Stimulated activated CD8-positive, alpha-beta memory T cell treated with anti-CD3 and anti-CD28 coated beads, Interleukin-4, amount 100 ng/mL, for 4 hours (primary cell): ENCODE data around the gene PPP4R3A.
"Not testable (repeated sequence)": the region's sequence is repeated elsewhere in the genome, so short reads cannot be mapped to it uniquely, and the experiment has no call there.

ENCODE experiments used
- DNase-seq, 2 donors: peaks; one replicate each; pipeline ENCODE4 v3.0.0-alpha.2; 2020; ENCODE audit warnings: low read depth in 2 of 2, low spot score in 1 of 2

Gene PPP4R3A

GRCh38 chr14:91506226-91506625 is 3.9 kb downstream of the PPP4R3A start:
- no peak for DNase-seq

DNA sequence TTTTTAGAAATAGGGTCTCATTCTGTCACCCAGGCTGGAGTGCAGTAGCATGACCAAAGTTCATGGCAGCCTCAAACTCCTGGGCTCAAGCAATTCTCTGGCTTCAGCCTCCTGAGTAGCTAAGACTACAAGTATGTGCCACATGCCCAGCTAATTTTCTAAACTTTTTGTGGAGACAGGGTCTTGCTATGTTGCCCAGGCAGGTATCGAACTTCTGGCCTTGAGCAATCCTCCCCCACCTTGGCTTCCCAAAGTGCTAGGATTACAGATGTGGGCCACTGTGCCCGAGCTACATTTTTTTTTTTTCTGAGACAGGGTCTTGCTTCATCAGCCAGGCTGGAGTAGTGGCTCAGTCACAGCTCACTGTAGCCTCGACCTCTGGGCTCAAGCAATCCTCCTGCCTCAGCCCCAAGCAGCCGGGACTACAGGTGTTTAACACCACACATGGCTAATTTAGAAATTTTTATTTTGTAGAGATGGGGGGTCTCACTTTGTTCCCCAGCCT is 7.1 kb downstream of the PPP4R3A start:
- no peak for DNase-seq

DNA sequence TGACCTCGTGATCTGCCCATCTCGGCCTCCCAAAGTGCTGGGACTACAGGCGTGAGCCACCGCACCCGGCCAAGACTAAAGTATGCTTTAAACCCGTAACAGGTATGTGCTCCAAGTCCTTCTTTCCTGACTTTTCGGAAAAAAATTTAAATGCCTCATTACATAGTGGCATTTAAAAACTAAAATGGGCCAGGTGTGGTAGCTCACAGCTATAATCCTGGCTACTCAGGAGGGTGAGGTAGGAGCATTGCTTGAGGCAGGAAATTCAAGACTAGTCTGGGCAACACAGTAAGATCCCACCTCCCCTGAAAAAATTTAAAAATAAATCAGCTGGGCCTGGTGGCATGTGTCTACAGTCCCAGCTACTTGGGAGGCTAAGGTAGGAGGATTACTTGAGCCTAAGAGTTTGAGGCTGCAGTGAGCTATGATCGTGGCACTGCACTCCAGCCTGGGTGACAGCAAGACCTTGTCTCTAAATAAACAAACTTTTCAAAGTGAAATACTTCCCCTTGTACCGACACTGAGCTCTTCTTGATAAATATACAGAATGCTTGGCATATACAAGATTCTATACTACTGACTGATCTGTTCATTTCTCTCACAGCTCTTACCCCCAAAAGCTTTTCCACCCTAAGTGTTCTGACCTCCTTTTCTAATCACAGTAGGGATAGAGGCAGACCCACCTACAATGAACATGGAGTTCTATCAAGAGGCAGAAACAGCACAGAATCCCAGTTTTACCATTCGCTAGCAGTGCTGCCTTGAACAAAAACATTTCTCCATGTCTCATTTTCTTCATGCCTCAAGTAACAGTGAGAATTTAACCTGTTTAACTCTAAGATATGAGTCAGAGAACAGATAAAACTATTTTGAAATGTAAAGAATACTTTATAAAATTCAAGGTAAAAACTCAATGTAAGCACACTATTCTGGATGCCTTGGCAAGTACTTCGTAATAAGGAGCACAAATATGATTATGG is 7.9 kb downstream of the PPP4R3A start:
- no peak for DNase-seq

DNA sequence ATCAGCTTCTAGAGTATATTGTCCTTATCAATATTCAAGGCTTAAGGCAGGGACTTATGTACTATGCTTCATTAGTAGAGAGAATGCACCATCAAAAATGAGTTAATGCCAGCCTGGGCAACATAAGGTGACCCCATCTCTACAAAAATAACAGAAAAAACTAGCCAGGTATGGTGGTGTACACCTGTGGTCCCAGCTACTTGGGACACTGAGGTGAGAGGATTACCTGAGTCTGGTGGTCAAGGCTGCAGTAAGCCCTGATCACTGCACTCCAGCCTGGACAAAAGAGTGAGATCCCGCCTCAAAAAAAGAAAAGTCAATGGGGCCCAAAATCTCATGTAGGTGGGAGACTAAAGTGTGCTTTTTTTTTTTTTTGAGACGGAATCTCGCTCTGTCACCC is 8.8 kb downstream of the PPP4R3A start:
- no peak for DNase-seq

GRCh38 chr14:91496790-91497189 is 13.3 kb downstream of the PPP4R3A start:
- no peak for DNase-seq

DNA sequence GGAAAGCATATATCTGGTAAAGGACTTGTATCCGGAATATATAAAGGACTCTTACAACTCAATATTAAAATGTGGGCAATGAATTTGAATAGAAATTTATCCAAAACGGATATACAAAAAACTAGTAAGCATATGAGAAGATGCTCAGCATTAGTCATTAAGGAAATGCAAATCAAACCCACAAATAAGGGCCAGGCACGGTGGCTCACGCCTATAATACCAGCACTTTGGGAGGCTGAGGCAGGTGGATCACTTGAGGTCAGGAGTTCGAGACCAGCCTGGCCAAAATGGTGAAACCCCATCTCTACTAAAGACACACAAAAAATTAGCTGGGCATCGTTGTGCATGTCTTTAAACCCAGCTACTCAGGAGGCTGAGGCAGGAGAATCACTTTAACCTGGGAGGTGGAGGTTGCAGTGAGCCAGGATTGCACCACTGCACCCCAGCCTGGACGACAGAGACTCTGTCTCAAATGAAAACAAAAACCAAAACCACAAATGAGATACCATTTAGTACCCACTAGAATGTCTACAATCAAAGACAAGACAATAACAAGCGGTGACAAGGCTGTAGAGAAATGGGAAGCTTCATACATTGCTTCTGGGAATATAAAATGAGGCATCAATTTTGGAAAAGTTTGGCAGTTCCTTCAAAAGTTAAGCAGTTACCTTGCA is 15.6 kb downstream of the PPP4R3A start:
- not testable (repeated sequence) for DNase-seq

- no peak for DNase-seq
Observed at GRCh38 chr14:91493169-91493568, 16.9 kb downstream of the PPP4R3A start.

DNA sequence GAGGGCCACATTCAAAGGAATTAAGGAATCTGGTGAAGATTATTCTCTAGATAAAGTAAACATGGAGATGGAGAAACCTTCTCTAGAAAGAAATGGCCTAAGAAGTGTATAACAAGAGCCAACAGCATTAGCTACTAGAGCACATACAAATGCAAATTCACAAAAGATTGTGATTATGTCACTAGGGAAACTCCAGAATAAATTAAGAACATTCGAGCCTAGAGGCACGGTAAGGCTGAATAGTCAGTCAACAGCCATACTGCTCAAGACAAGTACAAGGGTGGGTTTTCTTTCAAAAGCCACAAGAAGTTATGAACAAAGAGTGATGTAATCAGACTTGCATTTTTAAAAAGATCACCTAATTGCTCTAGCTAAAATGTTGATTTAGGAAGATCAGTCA is 25.4 kb downstream of the PPP4R3A start:
- DNase-seq: no peak

DNA sequence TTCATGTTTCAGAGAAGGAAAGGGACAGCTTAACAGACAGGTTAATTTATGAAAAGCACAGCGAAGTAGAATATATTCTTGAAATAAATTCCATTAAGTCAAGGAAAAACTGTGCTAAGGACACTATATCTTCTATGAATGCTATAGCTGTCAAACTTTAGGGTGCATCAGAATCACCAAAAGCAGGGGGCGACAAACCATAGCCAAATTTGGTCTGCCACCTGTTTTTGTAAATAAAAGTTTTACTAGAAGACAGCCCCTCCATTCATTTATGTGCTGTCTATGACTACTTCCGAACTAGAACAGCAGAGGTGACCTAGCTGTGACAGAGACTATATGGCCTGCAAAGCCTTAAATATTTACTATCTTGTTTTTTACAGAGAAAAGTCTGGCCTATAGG is 25.9 kb downstream of the PPP4R3A start:
- DNase-seq: no peak

GRCh38 chr14:91482263-91483013 is 27.7 kb downstream of the PPP4R3A start:
- DNase-seq: no peak

GRCh38 chr14:91477388-91477787 is 32.7 kb downstream of the PPP4R3A start:
- DNase-seq: no peak

- DNase-seq: no peak
Observed at GRCh38 chr14:91473046-91473445, 37.1 kb downstream of the PPP4R3A start.

DNA sequence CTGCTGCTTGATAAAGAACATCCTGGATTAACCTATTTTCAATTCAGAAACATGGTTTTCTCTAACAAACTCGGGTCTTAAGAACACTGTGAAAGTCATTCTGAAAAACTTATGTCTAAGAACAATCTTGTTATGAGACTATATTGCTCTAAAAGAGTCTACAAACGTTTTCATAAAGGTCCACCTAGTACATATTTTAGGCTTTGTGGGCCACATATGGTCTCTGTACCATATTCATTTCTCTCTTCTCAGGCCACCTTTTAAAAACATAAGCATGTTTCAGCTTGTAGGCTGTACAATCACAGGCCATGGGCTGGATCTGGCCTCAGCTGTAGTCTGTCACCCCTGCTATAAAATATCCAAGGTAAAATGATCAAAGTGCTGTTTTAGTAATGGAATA is 39.9 kb downstream of the PPP4R3A start:
- no peak for DNase-seq

- DNase-seq: no peak
Observed at GRCh38 chr14:91466192-91466591, 43.9 kb downstream of the PPP4R3A start.

DNA sequence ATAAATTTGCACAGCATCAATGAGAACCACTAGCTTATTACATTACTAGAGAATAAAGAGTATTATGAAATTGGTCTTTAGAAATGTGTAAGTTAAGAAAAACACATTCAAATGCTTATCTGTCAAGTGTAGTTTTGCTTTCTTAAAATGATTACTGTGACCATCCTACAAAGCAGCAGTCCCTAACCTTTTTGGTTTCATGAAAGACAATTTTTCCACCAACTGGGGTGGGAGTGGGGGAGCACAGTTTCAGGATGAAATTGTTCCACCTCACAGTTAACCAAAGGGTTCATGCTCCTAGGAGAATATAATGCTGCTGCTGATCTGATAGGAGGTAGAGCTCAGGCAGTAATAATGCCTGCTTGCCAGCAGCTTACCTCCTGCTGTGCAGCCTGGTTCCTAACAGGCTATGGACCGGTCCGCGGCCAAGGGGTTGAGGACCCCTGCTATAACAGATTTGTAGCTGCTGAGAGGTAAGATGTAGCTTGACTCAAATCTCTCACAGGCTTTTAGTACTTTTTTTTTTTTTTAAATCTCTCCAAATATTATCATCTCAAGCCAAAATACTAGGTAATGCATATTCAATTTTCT is 45.4 kb downstream of the PPP4R3A start:
- no peak for DNase-seq

- no peak for DNase-seq
Observed at GRCh38 chr14:91458612-91459011, 51.5 kb downstream of the PPP4R3A start.

DNA sequence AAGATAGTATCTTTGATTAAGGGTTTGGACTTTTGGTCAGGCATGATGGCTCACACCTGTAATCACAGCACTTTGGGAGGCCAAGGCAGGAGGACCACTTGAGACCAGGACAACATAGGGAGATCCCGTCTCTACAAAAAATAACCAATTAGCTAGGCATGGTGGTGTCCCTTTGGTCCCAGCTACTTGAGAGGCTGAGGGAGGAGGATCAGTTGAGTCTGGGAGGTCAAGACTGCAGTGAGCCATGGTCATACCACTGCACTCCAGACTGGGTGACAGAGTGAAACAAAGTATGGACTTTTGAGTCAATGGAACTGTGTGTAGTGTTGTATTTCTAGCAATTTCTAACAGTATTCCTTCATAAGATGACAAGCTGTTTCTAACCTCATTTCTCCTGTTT is 53.8 kb downstream of the PPP4R3A start:
- no peak for DNase-seq

- no peak for DNase-seq
Observed at GRCh38 chr14:91454580-91454979, 55.5 kb downstream of the PPP4R3A start.

DNA sequence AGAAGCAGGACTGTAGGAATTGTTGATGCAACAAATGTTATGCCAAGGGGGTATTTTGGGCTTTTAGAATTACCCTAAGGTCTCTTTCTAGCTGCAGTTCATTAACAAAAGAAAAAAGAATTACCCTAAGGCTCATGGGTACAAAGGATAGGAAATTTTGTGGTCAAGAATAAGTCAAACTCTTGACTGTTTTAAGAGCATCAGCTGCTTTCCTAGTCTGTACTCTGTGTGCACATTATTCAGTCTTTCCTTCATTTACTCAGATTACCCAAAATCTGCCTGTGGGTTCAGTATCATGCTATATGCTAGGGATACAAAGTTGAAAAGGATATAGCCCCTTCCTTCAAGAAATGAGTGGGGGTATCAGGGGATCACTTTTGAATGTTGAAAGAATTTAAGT is 56.0 kb downstream of the PPP4R3A start:
- no peak for DNase-seq

DNA sequence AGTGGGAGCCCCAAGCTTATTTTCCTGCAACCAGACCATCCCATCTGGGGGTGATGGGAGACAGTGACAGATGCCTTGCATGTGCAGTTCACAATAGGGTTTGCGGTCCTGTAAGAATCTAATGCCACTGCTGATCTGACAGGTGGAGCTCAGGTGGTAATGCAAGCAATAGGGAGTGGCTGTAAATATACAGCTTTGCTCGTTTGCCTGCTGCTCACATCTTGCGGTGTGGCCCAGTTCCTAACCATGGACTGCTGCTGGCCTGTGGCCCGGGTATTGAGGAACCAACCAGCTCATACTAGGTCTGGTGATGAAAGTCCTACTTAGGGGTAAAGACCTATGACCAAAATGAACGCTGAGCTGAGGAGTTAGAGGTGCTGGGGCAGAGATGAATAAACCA is 56.4 kb downstream of the PPP4R3A start:
- DNase-seq: no peak
